ELR (cell line): ENCODE results near the gene CLSTN1.
"Not testable (repeated sequence)": the region's sequence is repeated elsewhere in the genome, so short reads cannot be mapped to it uniquely, and the experiment has no call there.

Source experiments
- DNase-seq: peaks from one replicate; pipeline ENCODE4 v3.0.0-alpha.2; 2015; ENCODE audit warnings: low read depth

CLSTN1 gene

GRCh38 chr1:9729523-9729922 lies 94.2 kb downstream of the CLSTN1 start:
- DNase-seq, result no peak

- DNase-seq, result no peak
These were observed 95.1 kb downstream of the CLSTN1 start for GRCh38 chr1:9728451-9729295.

GRCh38 chr1:9726905-9727595 lies 96.7 kb downstream of the CLSTN1 start:
- no peak for DNase-seq

GRCh38 chr1:9726406-9726805 lies 97.4 kb downstream of the CLSTN1 start:
- DNase-seq, result no peak

- DNase-seq, result peak; percentile 77
These were observed 98.9 kb downstream of the CLSTN1 start for GRCh38 chr1:9724706-9725476.

- DNase-seq, result no peak
These were observed 99.8 kb downstream of the CLSTN1 start for GRCh38 chr1:9723926-9724325.

- DNase-seq, result no peak
These were observed 100.5 kb downstream of the CLSTN1 start for GRCh38 chr1:9723068-9723805.

- no peak for DNase-seq
These were observed 101.4 kb downstream of the CLSTN1 start for GRCh38 chr1:9722378-9722749.

GRCh38 chr1:9721606-9722377 lies 102.0 kb downstream of the CLSTN1 start:
- peak; percentile 48 for DNase-seq

GRCh38 chr1:9720785-9721605 lies 102.8 kb downstream of the CLSTN1 start:
- DNase-seq, result no peak

GRCh38 chr1:9719978-9720722 lies 103.6 kb downstream of the CLSTN1 start:
- no peak for DNase-seq

GRCh38 chr1:9718006-9718680 lies 105.6 kb downstream of the CLSTN1 start:
- no peak for DNase-seq

- no peak for DNase-seq
These were observed 106.4 kb downstream of the CLSTN1 start for GRCh38 chr1:9717193-9718005.

GRCh38 chr1:9716404-9717192 lies 107.2 kb downstream of the CLSTN1 start:
- no peak for DNase-seq

- no peak for DNase-seq
These were observed 108.1 kb downstream of the CLSTN1 start for GRCh38 chr1:9715536-9716226.

GRCh38 chr1:9714257-9714718 lies 109.5 kb downstream of the CLSTN1 start:
- no peak for DNase-seq

- not testable (repeated sequence) for DNase-seq
These were observed 111.0 kb downstream of the CLSTN1 start for GRCh38 chr1:9712767-9713166.
